WERI-Rb-1 (cell line): Measurements from ENCODE around the gene TTC19.
"Not testable (repeated sequence)": the region's sequence is repeated elsewhere in the genome, so short reads cannot be mapped to it uniquely, and the experiment has no call there.

Experiments used
- DNase-seq: peaks from one replicate; pipeline ENCODE4 v3.0.0-alpha.2; 2020
- H3K27ac ChIP-seq: fragments of 250-450 bp; sonication (Bioruptor Pico); 2 replicates; pipeline ENCODE4 v1.5.1; 2020; ENCODE audit warnings: mild to moderate bottlenecking, moderate library complexity
- H3K27me3 ChIP-seq: fragments of 250-450 bp; sonication (Bioruptor Pico); 2 replicates; pipeline ENCODE4 v1.5.1; 2021; ENCODE audit warnings: mild to moderate bottlenecking, low read depth, moderate library complexity; ENCODE audit not compliant: insufficient read depth, severe bottlenecking
- H3K36me3 ChIP-seq: fragments of 250-450 bp; sonication (Bioruptor Pico); 2 replicates; pipeline ENCODE4 v1.5.1; 2020; ENCODE audit warnings: mild to moderate bottlenecking, moderate library complexity
- H3K4me3 ChIP-seq: 2 replicates; pipeline ENCODE4 v1.5.1; 2011; ENCODE audit warnings: low read depth, mild to moderate bottlenecking, control low read depth, low read length
- H3K9me3 ChIP-seq: fragments of 250-450 bp; sonication (Bioruptor Pico); 2 replicates; pipeline ENCODE4 v1.5.1; 2021; ENCODE audit warnings: mild to moderate bottlenecking, moderate library complexity; ENCODE audit not compliant: severe bottlenecking
- TF ChIP-seq, protein P1 (sequence below): IDR thresholded peaks from 2 replicates; pipeline ENCODE4 v1.5.1; 2011; ENCODE audit warnings: low read depth, mild to moderate bottlenecking, control low read depth, inconsistent platforms, low read length

TTC19 gene

DNA sequence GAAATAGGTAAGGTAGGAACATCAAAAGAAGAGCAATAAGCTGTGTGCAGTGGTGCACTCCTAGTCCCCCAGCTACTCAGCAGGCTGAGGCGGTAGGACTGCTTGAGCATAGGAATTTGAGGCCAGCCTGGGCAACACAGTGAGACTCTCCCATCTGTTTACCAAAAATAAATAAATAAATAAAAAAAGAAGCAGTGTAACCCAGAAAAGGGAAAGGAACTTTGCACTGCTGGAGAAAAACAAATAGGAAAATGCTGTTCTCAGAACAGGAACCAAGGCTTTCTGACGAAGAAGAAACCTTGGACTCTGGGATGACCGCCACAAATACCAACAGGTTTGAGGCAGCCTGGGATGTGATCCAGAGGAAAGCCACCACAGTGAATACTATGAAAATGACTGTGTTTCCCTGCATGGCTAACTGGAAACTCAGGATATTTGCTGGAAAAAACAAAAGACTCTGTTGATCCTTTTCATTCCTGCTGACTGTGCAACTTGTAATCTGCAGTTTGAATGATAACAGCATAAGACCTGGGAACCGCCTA is 41.2 kb downstream of the TTC19 start:
- H3K27ac ChIP-seq = no peak overlapping the region
- no peaks in the 10 kb centered on the region for H3K9me3 ChIP-seq
- TF ChIP-seq, protein P1, sequence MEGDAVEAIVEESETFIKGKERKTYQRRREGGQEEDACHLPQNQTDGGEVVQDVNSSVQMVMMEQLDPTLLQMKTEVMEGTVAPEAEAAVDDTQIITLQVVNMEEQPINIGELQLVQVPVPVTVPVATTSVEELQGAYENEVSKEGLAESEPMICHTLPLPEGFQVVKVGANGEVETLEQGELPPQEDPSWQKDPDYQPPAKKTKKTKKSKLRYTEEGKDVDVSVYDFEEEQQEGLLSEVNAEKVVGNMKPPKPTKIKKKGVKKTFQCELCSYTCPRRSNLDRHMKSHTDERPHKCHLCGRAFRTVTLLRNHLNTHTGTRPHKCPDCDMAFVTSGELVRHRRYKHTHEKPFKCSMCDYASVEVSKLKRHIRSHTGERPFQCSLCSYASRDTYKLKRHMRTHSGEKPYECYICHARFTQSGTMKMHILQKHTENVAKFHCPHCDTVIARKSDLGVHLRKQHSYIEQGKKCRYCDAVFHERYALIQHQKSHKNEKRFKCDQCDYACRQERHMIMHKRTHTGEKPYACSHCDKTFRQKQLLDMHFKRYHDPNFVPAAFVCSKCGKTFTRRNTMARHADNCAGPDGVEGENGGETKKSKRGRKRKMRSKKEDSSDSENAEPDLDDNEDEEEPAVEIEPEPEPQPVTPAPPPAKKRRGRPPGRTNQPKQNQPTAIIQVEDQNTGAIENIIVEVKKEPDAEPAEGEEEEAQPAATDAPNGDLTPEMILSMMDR = no peak
- H3K36me3 ChIP-seq = peaks cover 62% of the 10 kb centered on the region
- H3K4me3 ChIP-seq = no peak overlapping the region
- H3K27me3 ChIP-seq = no peaks in the 10 kb centered on the region
- DNase-seq = no peak

DNA sequence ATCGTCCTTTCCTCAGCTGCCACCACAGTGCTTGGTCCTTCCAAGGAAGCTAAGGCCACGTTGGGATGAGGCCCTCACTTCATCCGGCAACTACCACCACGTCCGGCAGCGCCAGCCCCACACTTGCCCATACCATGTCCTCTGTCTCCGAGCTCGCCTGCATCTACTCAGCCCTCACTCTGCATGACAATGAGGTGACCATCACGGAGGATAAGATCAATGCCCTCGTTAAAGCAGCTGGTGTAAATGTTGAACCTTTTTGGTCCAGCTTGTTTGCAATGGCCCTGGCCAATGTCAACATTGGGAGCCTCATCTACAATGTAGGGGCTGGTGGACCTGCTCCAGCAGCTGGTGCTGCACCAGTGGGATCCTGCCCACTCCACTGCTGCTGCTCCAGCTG is 44.9 kb downstream of the TTC19 start:
- Histone ChIP-seq H3K9me3 (no peaks in the 10 kb centered on the region), H3K36me3 (peaks cover 61% of the 10 kb centered on the region), H3K27me3 (no peaks in the 10 kb centered on the region), H3K4me3 (no peak overlapping the region), H3K27ac (no peak overlapping the region)
- DNase-seq = no peak
- TF ChIP-seq, protein P1 = no peak

DNA sequence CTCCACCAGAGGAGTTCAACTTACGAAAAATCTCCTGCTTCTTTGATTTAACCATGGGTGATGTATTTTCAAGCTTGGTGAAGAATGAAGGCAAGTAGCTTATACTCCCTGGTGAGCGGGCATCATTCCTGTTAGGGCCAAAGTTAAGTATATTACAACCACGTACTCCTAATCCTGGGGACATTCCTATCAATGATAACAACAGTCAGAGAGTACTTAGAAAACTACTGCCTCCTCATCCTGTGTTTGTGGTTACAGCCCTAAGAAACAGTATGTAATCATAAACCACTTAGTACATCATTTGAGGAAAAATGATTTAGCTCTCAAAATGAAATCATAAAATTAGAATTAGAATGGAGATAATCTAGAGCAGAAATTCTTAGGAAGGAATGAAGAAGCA is 47.3 kb downstream of the TTC19 start:
- no peaks in the 10 kb centered on the region for H3K27me3 ChIP-seq
- H3K9me3 ChIP-seq = no peaks in the 10 kb centered on the region
- TF ChIP-seq, protein P1 = no peak
- peaks cover 59% of the 10 kb centered on the region for H3K36me3 ChIP-seq
- no peak overlapping the region for H3K27ac ChIP-seq
- no peak for DNase-seq
- no peak overlapping the region for H3K4me3 ChIP-seq

DNA sequence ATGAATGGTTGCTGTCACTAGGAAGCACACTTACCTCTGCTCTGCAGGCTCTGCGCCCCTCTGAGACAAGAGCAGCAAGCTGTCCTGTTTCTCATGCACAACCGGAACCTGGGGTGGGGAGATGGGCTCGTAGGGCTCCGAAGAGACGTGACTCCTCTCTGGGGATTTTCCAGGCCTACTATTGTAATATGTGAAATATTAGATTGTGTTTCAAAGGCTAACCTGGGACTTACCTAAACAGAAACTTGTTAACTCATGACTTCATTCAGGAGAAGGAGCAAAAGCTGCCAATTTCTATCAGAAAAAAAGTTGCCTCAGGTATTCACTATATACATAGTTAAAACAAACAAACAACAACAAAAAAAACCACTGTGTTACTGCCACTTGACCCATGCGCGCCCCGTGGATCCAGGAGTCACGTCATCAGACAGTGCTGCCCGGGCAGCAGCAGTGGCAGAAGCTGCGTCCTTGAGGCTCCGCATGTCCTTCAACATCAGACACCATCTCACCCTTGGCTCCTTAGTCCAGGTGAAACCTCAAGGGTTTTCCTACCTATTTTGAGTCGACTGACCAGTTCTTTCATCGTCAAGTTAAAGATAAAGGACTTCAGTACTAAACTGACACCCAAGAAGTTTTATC is 49.3 kb downstream of the TTC19 start:
- TF ChIP-seq, protein P1 = no peak
- H3K36me3 ChIP-seq = peaks cover 54% of the 10 kb centered on the region

DNA sequence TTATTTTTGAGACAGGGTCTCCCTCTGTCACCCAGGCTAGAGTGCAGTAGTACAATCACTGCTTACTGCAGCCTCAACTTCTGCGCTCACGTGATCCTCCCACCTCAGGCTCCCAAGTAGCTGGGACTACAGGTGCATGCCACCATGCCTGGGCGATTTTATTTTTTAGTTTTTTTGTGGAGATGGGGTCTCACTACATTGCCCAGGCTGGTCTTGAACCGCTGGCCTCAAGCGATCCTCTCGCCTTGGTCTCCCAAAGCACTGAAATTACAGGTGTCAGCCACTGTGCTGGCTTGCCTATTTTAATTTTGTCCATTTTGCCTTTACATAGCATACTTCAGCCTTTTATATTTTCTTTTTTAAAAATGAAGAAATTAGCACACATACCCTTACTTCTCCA is 51.2 kb downstream of the TTC19 start:
- Histone ChIP-seq H3K27me3 (no peaks in the 10 kb centered on the region), H3K36me3 (peaks cover 52% of the 10 kb centered on the region), H3K9me3 (no peaks in the 10 kb centered on the region), H3K27ac (no peak overlapping the region), H3K4me3 (no peak overlapping the region)
- TF ChIP-seq, protein P1 = no peak
- no peak for DNase-seq

More for the DNA sequence above, 49.3 kb downstream of the TTC19 start:
- Histone ChIP-seq H3K27ac (no peak overlapping the region), H3K4me3 (no peak overlapping the region), H3K27me3 (no peaks in the 10 kb centered on the region), H3K9me3 (no peaks in the 10 kb centered on the region)
- no peak for DNase-seq

DNA sequence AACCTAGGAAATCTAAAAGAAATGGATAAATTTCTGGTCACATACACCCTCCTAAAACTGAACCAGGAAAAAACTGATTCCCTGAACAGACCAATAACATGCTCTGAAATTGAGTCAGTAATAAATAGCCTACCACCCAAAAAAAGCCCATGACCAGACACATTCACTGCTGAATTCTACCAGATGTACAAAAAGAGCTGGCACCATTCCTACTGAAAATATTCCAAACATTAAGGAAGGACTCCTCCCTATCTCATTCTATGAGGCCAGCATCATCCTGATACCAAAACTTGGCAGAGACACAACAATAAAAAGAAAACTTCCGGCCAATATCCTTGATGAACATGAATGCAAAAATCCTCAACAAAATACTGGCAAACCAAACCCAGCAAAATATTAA is 52.9 kb downstream of the TTC19 start:
- DNase-seq = no peak
- Histone ChIP-seq H3K27me3 (no peaks in the 10 kb centered on the region), H3K9me3 (no peaks in the 10 kb centered on the region), H3K4me3 (no peak overlapping the region), H3K36me3 (peaks cover 53% of the 10 kb centered on the region), H3K27ac (no peak overlapping the region)
- TF ChIP-seq, protein P1 = no peak

DNA sequence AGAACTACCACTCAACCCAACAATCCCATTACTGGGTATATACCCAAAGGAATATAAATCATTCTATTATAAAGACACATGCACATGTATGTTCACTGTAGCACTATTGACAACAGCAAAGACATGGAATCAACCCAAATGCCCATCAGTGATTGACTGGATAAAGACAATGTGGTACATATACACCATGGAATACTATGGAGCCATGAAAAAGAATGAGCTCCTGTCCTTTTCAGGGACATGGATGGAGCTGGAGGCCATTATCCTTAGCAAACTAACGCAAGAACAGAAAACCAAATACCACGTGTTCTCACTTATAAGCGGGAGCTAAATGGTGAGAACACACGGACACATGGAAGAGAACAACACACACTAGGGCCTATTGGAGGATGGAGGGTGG is 55.5 kb downstream of the TTC19 start:
- H3K9me3 ChIP-seq, H3K4me3 ChIP-seq, DNase-seq, H3K27me3 ChIP-seq, H3K27ac ChIP-seq: not testable (repeated sequence)
- H3K36me3 ChIP-seq = peaks cover 56% of the 10 kb centered on the region
